Measurements from ENCODE around the gene STRA6.

Gene STRA6

GRCh38 chr15:74132681-74133651 lies 69.6 kb downstream of the STRA6 start:
- no peak for DNase-seq (ENCODE audit: low read depth)

GRCh38 chr15:74131628-74132413 lies 70.8 kb downstream of the STRA6 start:
- DNase-seq (ENCODE audit: low read depth) = no peak

GRCh38 chr15:74130849-74131627 lies 71.5 kb downstream of the STRA6 start:
- no peak for DNase-seq (ENCODE audit: low read depth)

GRCh38 chr15:74130155-74130848 lies 72.3 kb downstream of the STRA6 start, which contains the start of gene ISLR2:
ISLR2 (plus strand) TSS chr15:74130586; CDS start chr15:74132755, 2,169 bp downstream.
- no peak for DNase-seq (ENCODE audit: low read depth)

GRCh38 chr15:74129586-74130154 lies 72.9 kb downstream of the STRA6 start:
- DNase-seq (ENCODE audit: low read depth) = no peak

Data from GM04504 (cell line).